HCT116 (cell line): ENCODE data around the gene IQGAP2. TPM values are rescaled to one million over a fixed set of nuclear protein-coding genes. Genes with fewer than 3 reads are reported as not detected.

Source experiments
- ATAC-seq: fragments of 200-7000 bp; cut with Tn5 transposase; 2 replicates; pipeline ENCODE4 v1.9.1; 2020; ENCODE audit warnings: mild to moderate bottlenecking, moderate library complexity
- BruUV-seq: library from RNA; stranded (reverse); fragments of 400-500 nt; replicated peaks from 2 replicates; lab custom pipeline; 2021; lab: Mats Ljungman, UMichigan
- CTCF ChIA-PET: fragments of 300-600 bp; sonication (Branson Sonifier 250); formaldehyde crosslinking; loops from one replicate; lab custom pipeline; 2021; ENCODE audit warnings: antibody characterized with exemption; lab: Charles Lee
- POLR2A ChIA-PET: fragments of 300-600, 350-600 bp; sonication (Branson Sonifier 250); formaldehyde crosslinking; loops from one replicate; lab custom pipeline; 2021; ENCODE audit warnings: antibody characterized with exemption; lab: Charles Lee
- RAD21 ChIA-PET, 2 experiments: fragments of 300-600 bp; sonication (Branson Sonifier 250); formaldehyde crosslinking; loops; one replicate each; lab custom pipeline; 2023; ENCODE audit warnings: low total read pairs in 2 of 2; ENCODE audit not compliant: uncharacterized antibody in 2 of 2, unreplicated experiment in 2 of 2, low non-redundant PET in 1 of 2; lab: Charles Lee
- DNase-seq: peaks from one replicate; pipeline ENCODE4 v3.0.0-alpha.2; 2010; ENCODE audit warnings: low read depth, low spot score
- H2AFZ ChIP-seq: fragments of 200-600 bp; shearing (Covaris generic), sonication (generic); 2 replicates; pipeline ENCODE4 v1.6.1; 2017; ENCODE audit warnings: low read depth, mixed run types, mixed read lengths, antibody characterized with exemption, low read length; ENCODE audit not compliant: poor library complexity, severe bottlenecking
- H3K27ac ChIP-seq: 2 replicates; pipeline ENCODE4 v1.5.1; 2012; ENCODE audit warnings: low read depth, low read length
- H3K27me3 ChIP-seq: fragments of 200-600 bp; sonication (generic); 2 replicates; pipeline ENCODE4 v1.6.1; 2016; ENCODE audit warnings: mixed run types, low read length, mixed read lengths; ENCODE audit not compliant: insufficient read depth
- H3K36me3 ChIP-seq, 2 experiments: fragments of 200-500 bp in 1 of 2; fragments of 200-600 bp in 1 of 2; sonication (Bioruptor generic) in 1 of 2; sonication (generic) in 1 of 2; 2 replicates each; pipeline versions ENCODE4 v1.5.1 to v1.6.1; 2014 to 2016; ENCODE audit warnings: low read length in 2 of 2, inconsistent platforms in 1 of 2, mixed read lengths in 1 of 2, mixed run types in 1 of 2; ENCODE audit not compliant: insufficient read depth in 2 of 2, control insufficient read depth in 1 of 2
- H3K4me1 ChIP-seq, 2 experiments: fragments of 200-600 bp in 1 of 2; sonication (generic) in 1 of 2; 2 replicates each; pipeline versions ENCODE4 v1.5.1 to v1.6.1; 2012 to 2017; ENCODE audit warnings: low read length in 2 of 2, inconsistent platforms in 1 of 2, mild to moderate bottlenecking in 1 of 2, mixed read lengths in 1 of 2, mixed run types in 1 of 2, moderate library complexity in 1 of 2; ENCODE audit not compliant: insufficient read depth in 2 of 2, control insufficient read depth in 1 of 2
- H3K4me2 ChIP-seq: fragments of 200-600 bp; sonication (generic); 2 replicates; pipeline ENCODE4 v1.6.1; 2017; ENCODE audit warnings: mixed run types, low read length, mixed read lengths
- H3K4me3 ChIP-seq, 2 experiments: fragments of 200-600 bp in 1 of 2; sonication (generic) in 1 of 2; replicated peaks in 1 of 2; 2 replicates each; pipeline ENCODE4 v1.5.1; 2011 to 2016; ENCODE audit warnings: low read length in 2 of 2, control low read depth in 1 of 2, low read depth in 1 of 2, mild to moderate bottlenecking in 1 of 2, mixed read lengths in 1 of 2, mixed run types in 1 of 2
- H3K79me2 ChIP-seq: fragments of 200-600 bp; sonication (generic); 2 replicates; pipeline ENCODE4 v1.6.1; 2017; ENCODE audit warnings: mild to moderate bottlenecking, mixed run types, low read length, moderate library complexity, mixed read lengths; ENCODE audit not compliant: insufficient read depth
- H3K9ac ChIP-seq: fragments of 200-600 bp; sonication (generic); 2 replicates; pipeline ENCODE4 v1.6.1; 2016; ENCODE audit warnings: low read length, mixed read lengths
- H3K9me2 ChIP-seq: fragments of 200-600 bp; sonication (generic), shearing (Covaris generic); 2 replicates; pipeline ENCODE4 v1.6.1; 2017; ENCODE audit warnings: mixed run types, mild to moderate bottlenecking, moderate library complexity; ENCODE audit not compliant: insufficient read depth
- H3K9me3 ChIP-seq, 2 experiments: fragments of 200-500 bp in 1 of 2; fragments of 200-600 bp in 1 of 2; sonication (Bioruptor generic) in 1 of 2; sonication (generic) in 1 of 2; 2 replicates each; pipeline ENCODE4 v1.6.1; 2014 to 2017; ENCODE audit warnings: low read length in 2 of 2, mixed read lengths in 2 of 2, inconsistent platforms in 1 of 2, low read depth in 1 of 2, mild to moderate bottlenecking in 1 of 2, mixed run types in 1 of 2, moderate library complexity in 1 of 2; ENCODE audit not compliant: control insufficient read depth in 1 of 2, insufficient read depth in 1 of 2
- H4K20me1 ChIP-seq: fragments of 200-600 bp; sonication (generic), shearing (Covaris generic); 2 replicates; pipeline ENCODE4 v1.6.1; 2017; ENCODE audit warnings: mixed run types, mild to moderate bottlenecking, moderate library complexity; ENCODE audit not compliant: insufficient read depth
- ATF3 ChIP-seq: IDR thresholded peaks from 2 replicates; pipeline ENCODE4 v1.6.1; 2012
- CEBPB ChIP-seq: IDR thresholded peaks from 2 replicates; pipeline ENCODE4 v1.6.1; 2012; ENCODE audit warnings: low read depth
- EGR1 ChIP-seq: IDR thresholded peaks from 2 replicates; pipeline ENCODE4 v1.6.1; 2012; ENCODE audit warnings: low read depth
- ELF1 ChIP-seq: IDR thresholded peaks from 2 replicates; pipeline ENCODE4 v1.6.1; 2012; ENCODE audit warnings: low read depth, borderline replicate concordance
- EZH2 ChIP-seq: fragments of 200-600 bp; sonication (generic); IDR thresholded peaks from 2 replicates; pipeline ENCODE4 v1.6.1; 2017; ENCODE audit warnings: antibody characterized with exemption, mixed run types
- EZH2phosphoT487 ChIP-seq: fragments of 200-600 bp; IDR thresholded peaks from 2 replicates; pipeline ENCODE4 v1.6.1; 2018; ENCODE audit warnings: antibody characterized with exemption, borderline replicate concordance
- FOSL1 ChIP-seq: IDR thresholded peaks from 2 replicates; pipeline ENCODE4 v1.6.1; 2012; ENCODE audit warnings: low read depth
- MAX ChIP-seq: IDR thresholded peaks from 2 replicates; pipeline ENCODE4 v1.6.1; 2012
- RAD21 ChIP-seq: IDR thresholded peaks from 2 replicates; pipeline ENCODE4 v1.6.1; 2012; ENCODE audit warnings: low read depth, mild to moderate bottlenecking
- SIN3A ChIP-seq: IDR thresholded peaks from 2 replicates; pipeline ENCODE4 v1.6.1; 2012; ENCODE audit warnings: low read depth
- SRF ChIP-seq: IDR thresholded peaks from 2 replicates; pipeline ENCODE4 v1.6.1; 2012; ENCODE audit warnings: low read depth
- YY1 ChIP-seq: IDR thresholded peaks from 2 replicates; pipeline ENCODE4 v1.6.1; 2011; ENCODE audit warnings: low read length, low read depth, moderate library complexity, mild to moderate bottlenecking; ENCODE audit not compliant: insufficient replicate concordance; ENCODE audit errors: extremely low read depth
- ZBTB33 ChIP-seq: IDR thresholded peaks from 2 replicates; pipeline ENCODE4 v1.6.1; 2011; ENCODE audit warnings: mild to moderate bottlenecking, low read length, moderate library complexity; ENCODE audit not compliant: insufficient replicate concordance; ENCODE audit errors: extremely low read depth
- ZFX ChIP-seq: fragments of 450-650 bp; IDR thresholded peaks from 2 replicates; pipeline ENCODE4 v1.6.1; 2017
- intact Hi-C: fragments of 100-400 bp; cut with micrococcal nuclease; formaldehyde crosslinking; loops from 2 replicates; pipeline ENCODE4 v1.10.0; 2022
- total RNA-seq: library from RNA; stranded (reverse); gene quantifications from one replicate; pipeline ENCODE4 v1.2.1, GENCODE V29; 2021; ENCODE audit not compliant: unreplicated experiment
- TF ChIP-seq, protein P1 (sequence below), 3 experiments: fragments of 200-600 bp in 1 of 3; sonication (generic) in 1 of 3; IDR thresholded peaks in 2 of 3; conservative IDR thresholded peaks in 1 of 3; 2 replicates each; pipeline ENCODE4 v1.5.1; 2012 to 2017; ENCODE audit warnings: low read depth in 2 of 3, low read length in 2 of 3, antibody characterized with exemption in 1 of 3, borderline replicate concordance in 1 of 3, control low read depth in 1 of 3, mild to moderate bottlenecking in 1 of 3, mixed read lengths in 1 of 3, mixed run types in 1 of 3, moderate library complexity in 1 of 3; ENCODE audit not compliant: insufficient read depth in 1 of 3

The IQGAP2 gene
- total RNA-seq, 1 experiment from 2014 or later = 2.0 TPM

DNA sequence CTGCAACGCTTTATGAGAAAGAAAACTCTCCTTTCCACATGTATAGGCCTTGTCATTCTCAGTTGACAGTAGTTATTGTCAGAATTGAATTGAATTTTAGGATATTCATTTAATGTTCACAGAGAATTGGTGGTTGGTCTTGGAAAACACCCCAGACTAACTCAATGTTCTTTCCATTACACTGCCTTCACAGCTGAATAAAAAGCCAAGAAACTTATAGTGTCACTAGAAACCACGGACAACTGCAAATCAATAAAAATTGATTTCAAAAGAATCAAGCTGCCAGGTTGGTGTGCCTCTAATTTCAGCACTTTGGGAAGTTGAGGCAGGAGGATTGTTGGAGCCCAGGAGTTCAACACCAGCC lies 38.9 kb upstream of the IQGAP2 start:
- Histone ChIP-seq H3K27me3 (no peaks in the 10 kb centered on the region), H3K9me3 (no peaks in the 10 kb centered on the region), H3K9ac (no peak overlapping the region), H2AFZ (no peak overlapping the region), H3K79me2 (no peaks in the 10 kb centered on the region), H3K4me2 (no peak overlapping the region), H4K20me1 (no peaks in the 10 kb centered on the region), H3K4me1 (peaks cover 4 to 21% of the 10 kb centered on the region in 2 experiments; a peak in 3 of 4 replicates), H3K36me3 (no peaks in the 10 kb centered on the region), H3K9me2 (no peaks in the 10 kb centered on the region), H3K27ac (no peak overlapping the region), H3K4me3 (no peak overlapping the region)
- no TSS peak for BruUV-seq
- POLR2A ChIA-PET = no interaction called here
- DNase-seq = no peak
- TF ChIP-seq EZH2phosphoT487 (no peak), ZBTB33 (no peak), CEBPB (no peak), YY1 (no peak), SIN3A (no peak), FOSL1 (no peak), SRF (no peak), ELF1 (no peak), ZFX (no peak), RAD21 (no peak), EGR1 (no peak), MAX (no peak), EZH2 (no peak), ATF3 (no peak)
- TF ChIP-seq, protein P1, sequence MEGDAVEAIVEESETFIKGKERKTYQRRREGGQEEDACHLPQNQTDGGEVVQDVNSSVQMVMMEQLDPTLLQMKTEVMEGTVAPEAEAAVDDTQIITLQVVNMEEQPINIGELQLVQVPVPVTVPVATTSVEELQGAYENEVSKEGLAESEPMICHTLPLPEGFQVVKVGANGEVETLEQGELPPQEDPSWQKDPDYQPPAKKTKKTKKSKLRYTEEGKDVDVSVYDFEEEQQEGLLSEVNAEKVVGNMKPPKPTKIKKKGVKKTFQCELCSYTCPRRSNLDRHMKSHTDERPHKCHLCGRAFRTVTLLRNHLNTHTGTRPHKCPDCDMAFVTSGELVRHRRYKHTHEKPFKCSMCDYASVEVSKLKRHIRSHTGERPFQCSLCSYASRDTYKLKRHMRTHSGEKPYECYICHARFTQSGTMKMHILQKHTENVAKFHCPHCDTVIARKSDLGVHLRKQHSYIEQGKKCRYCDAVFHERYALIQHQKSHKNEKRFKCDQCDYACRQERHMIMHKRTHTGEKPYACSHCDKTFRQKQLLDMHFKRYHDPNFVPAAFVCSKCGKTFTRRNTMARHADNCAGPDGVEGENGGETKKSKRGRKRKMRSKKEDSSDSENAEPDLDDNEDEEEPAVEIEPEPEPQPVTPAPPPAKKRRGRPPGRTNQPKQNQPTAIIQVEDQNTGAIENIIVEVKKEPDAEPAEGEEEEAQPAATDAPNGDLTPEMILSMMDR (IDR thresholded peaks at IDR 0.05 in 2 of 3, conservative IDR thresholded peaks at IDR 0.05 in 1 of 3; ENCODE audit: borderline replicate concordance in 1 of 3, insufficient read depth in 1 of 3, low read depth in 2 of 3, low read length in 2 of 3) = no peak
- no peak for ATAC-seq
- CTCF ChIA-PET = no interaction called here
- intact Hi-C loops = no loop called here
- RAD21 ChIA-PET = no interaction called here
